H9 (cell line): ENCODE data around the gene NCKAP5. TPM values are rescaled to one million over a fixed set of nuclear protein-coding genes. Genes with fewer than 3 reads are reported as not detected.

ENCODE experiments used
- DNase-seq: peaks from one replicate; pipeline ENCODE4 v3.0.0-alpha.2; 2017
- H2AFZ ChIP-seq: one replicate; pipeline ENCODE4 v1.6.1; 2013; ENCODE audit warnings: mild to moderate bottlenecking, low read length, control low read depth, moderate library complexity
- H2AK5ac ChIP-seq: 2 replicates; pipeline ENCODE4 v1.6.1; 2013; ENCODE audit warnings: low read length, control low read depth, mixed read lengths; ENCODE audit not compliant: insufficient read length
- H2BK120ac ChIP-seq: one replicate; pipeline ENCODE4 v1.6.1; 2013; ENCODE audit warnings: low read depth, mild to moderate bottlenecking, low read length, control low read depth, inconsistent platforms; ENCODE audit not compliant: poor library complexity, severe bottlenecking
- H2BK12ac ChIP-seq: 2 replicates; pipeline ENCODE4 v1.6.1; 2013; ENCODE audit warnings: low read length, control low read depth, mixed read lengths, low read depth; ENCODE audit not compliant: insufficient read length
- H2BK15ac ChIP-seq: 2 replicates; pipeline ENCODE4 v1.6.1; 2013; ENCODE audit warnings: low read depth, low read length, control low read depth
- H2BK20ac ChIP-seq: one replicate; pipeline ENCODE4 v1.6.1; 2013; ENCODE audit warnings: low read depth, mild to moderate bottlenecking, low read length, control low read depth, inconsistent platforms; ENCODE audit not compliant: poor library complexity, severe bottlenecking
- H2BK5ac ChIP-seq: 2 replicates; pipeline ENCODE4 v1.6.1; 2013; ENCODE audit warnings: low read length, control low read depth, mixed read lengths; ENCODE audit not compliant: insufficient read length
- H3K14ac ChIP-seq: 2 replicates; pipeline ENCODE4 v1.6.1; 2013; ENCODE audit warnings: low read length, control low read depth; ENCODE audit not compliant: insufficient read depth
- H3K18ac ChIP-seq: 2 replicates; pipeline ENCODE4 v1.6.1; 2013; ENCODE audit warnings: low read depth, mild to moderate bottlenecking, mixed read lengths, low read length, control low read depth; ENCODE audit not compliant: insufficient read length
- H3K23ac ChIP-seq: 2 replicates; pipeline ENCODE4 v1.6.1; 2013; ENCODE audit warnings: low read length, control low read depth, mixed read lengths, low read depth; ENCODE audit not compliant: insufficient read length
- H3K23me2 ChIP-seq: 2 replicates; pipeline ENCODE4 v1.6.1; 2013; ENCODE audit warnings: low read depth, mild to moderate bottlenecking, mixed read lengths, low read length, control low read depth; ENCODE audit not compliant: insufficient read length, poor library complexity, severe bottlenecking
- H3K27ac ChIP-seq: 2 replicates; pipeline ENCODE4 v1.5.1; 2013; ENCODE audit warnings: low read length, control low read depth, mixed read lengths, low read depth; ENCODE audit not compliant: insufficient read length
- H3K27me3 ChIP-seq: 2 replicates; pipeline ENCODE4 v1.6.1; 2013; ENCODE audit warnings: low read length, control low read depth, inconsistent platforms; ENCODE audit not compliant: insufficient read depth
- H3K4ac ChIP-seq: 2 replicates; pipeline ENCODE4 v1.6.1; 2013; ENCODE audit warnings: low read depth, mild to moderate bottlenecking, control low read depth, inconsistent platforms, low read length, moderate library complexity
- H3K4me1 ChIP-seq: 2 replicates; pipeline ENCODE4 v1.6.1; 2013; ENCODE audit warnings: low read length, control low read depth, inconsistent platforms; ENCODE audit not compliant: insufficient read depth
- H3K4me2 ChIP-seq: 2 replicates; pipeline ENCODE4 v1.6.1; 2013; ENCODE audit warnings: low read length, control low read depth, mixed read lengths; ENCODE audit not compliant: insufficient read length, insufficient read depth
- H3K56ac ChIP-seq: 2 replicates; pipeline ENCODE4 v1.6.1; 2013; ENCODE audit warnings: low read depth, mild to moderate bottlenecking, mixed read lengths, low read length, control low read depth; ENCODE audit not compliant: insufficient read length
- H3K79me1 ChIP-seq: 2 replicates; pipeline ENCODE4 v1.6.1; 2013; ENCODE audit warnings: low read depth, mild to moderate bottlenecking, moderate library complexity, low read length, control low read depth, inconsistent platforms; ENCODE audit not compliant: insufficient read depth, poor library complexity, severe bottlenecking
- H3K79me2 ChIP-seq: 2 replicates; pipeline ENCODE4 v1.6.1; 2013; ENCODE audit warnings: low read length, control low read depth, inconsistent platforms; ENCODE audit not compliant: insufficient read depth
- H3K9ac ChIP-seq: 2 replicates; pipeline ENCODE4 v1.6.1; 2013; ENCODE audit warnings: low read length, control low read depth, mixed read lengths; ENCODE audit not compliant: insufficient read length; ENCODE audit errors: extremely low read depth
- H3K9me3 ChIP-seq: one replicate; pipeline ENCODE4 v1.6.1; 2013; ENCODE audit warnings: low read depth, low read length, inconsistent platforms; ENCODE audit not compliant: control insufficient read depth
- H3T11ph ChIP-seq: one replicate; pipeline ENCODE4 v1.6.1; 2013; ENCODE audit warnings: mild to moderate bottlenecking, low read length, control low read depth, inconsistent platforms
- H4K20me1 ChIP-seq: one replicate; pipeline ENCODE4 v1.6.1; 2013; ENCODE audit not compliant: control insufficient read depth, insufficient read length, insufficient read depth
- H4K5ac ChIP-seq: 2 replicates; pipeline ENCODE4 v1.6.1; 2013; ENCODE audit warnings: low read depth, mild to moderate bottlenecking, mixed read lengths, low read length, control low read depth; ENCODE audit not compliant: insufficient read length
- H4K8ac ChIP-seq: replicated peaks from 2 replicates; pipeline ENCODE4 v1.6.1; 2013; ENCODE audit warnings: low read length, control low read depth, mixed read lengths, low read depth; ENCODE audit not compliant: insufficient read length
- H4K91ac ChIP-seq: 2 replicates; pipeline ENCODE4 v1.6.1; 2013; ENCODE audit warnings: low read depth, mild to moderate bottlenecking, moderate library complexity, mixed read lengths, low read length, control low read depth; ENCODE audit not compliant: insufficient read length
- H3K27ac Mint-ChIP-seq, 3 experiments: 2 replicates in 2 of 3; 3 replicates in 1 of 3; pipeline ENCODE4 v1.8.0; 2020 to 2021; ENCODE audit warnings: mixed read lengths in 3 of 3, mild to moderate bottlenecking in 1 of 3, moderate library complexity in 1 of 3
- H3K27me3 Mint-ChIP-seq: 2 replicates; pipeline ENCODE4 v1.8.0; 2021; ENCODE audit warnings: low read depth, mild to moderate bottlenecking, moderate library complexity, mixed read lengths
- H3K36me3 Mint-ChIP-seq, 3 experiments: 2 replicates in 2 of 3; 3 replicates in 1 of 3; pipeline ENCODE4 v1.8.0; 2020 to 2021; ENCODE audit warnings: low read depth in 3 of 3, mixed read lengths in 3 of 3; ENCODE audit not compliant: insufficient read depth in 1 of 3
- H3K4me1 Mint-ChIP-seq, 2 experiments: 2 replicates each; pipeline ENCODE4 v1.8.0; 2020; ENCODE audit warnings: mixed read lengths in 2 of 2
- H3K4me3 Mint-ChIP-seq, 2 experiments: 2 replicates in 1 of 2; 3 replicates in 1 of 2; pipeline ENCODE4 v1.8.0; 2020 to 2021; ENCODE audit warnings: mild to moderate bottlenecking in 2 of 2, mixed read lengths in 2 of 2, moderate library complexity in 1 of 2
- H3K9me3 Mint-ChIP-seq, 2 experiments: 2 replicates in 1 of 2; 3 replicates in 1 of 2; pipeline ENCODE4 v1.8.0; 2020; ENCODE audit warnings: mild to moderate bottlenecking in 2 of 2, mixed read lengths in 2 of 2, moderate library complexity in 1 of 2
- CTCF ChIP-seq: fragments of 200-600 bp; sonication (generic); conservative IDR thresholded peaks from 3 replicates; pipeline ENCODE4 v1.8.0; 2021; ENCODE audit warnings: antibody characterized with exemption, mild to moderate bottlenecking
- WGBS: extraction: QIAGEN DNeasy Blood & Tissue Kit; methylation state at CpG from one replicate; pipeline ENCODE4 v1.1.7; 2013; ENCODE audit warnings: missing lambda C conversion rate, low lambda C conversion rate, mixed read lengths; ENCODE audit not compliant: insufficient read length; ENCODE audit errors: extremely low coverage; 5-methylcytosine and 5-hydroxymethylcytosine counted together
- total RNA-seq: library from RNA; stranded (reverse); gene quantifications from 2 replicates; pipeline ENCODE4 v1.2.1, GENCODE V29; 2021

Gene NCKAP5
- total RNA-seq, 1 experiment from 2014 or later, result 0.26 TPM

GRCh38 chr2:133570542-133570941, 2.3 kb upstream of the NCKAP5 start:
- Histone ChIP-seq H3K9ac (no peak overlapping the region), H2BK5ac (no peak overlapping the region), H2BK120ac (no peak overlapping the region), H2BK15ac (no peak overlapping the region), H3K18ac (no peak overlapping the region), H2AFZ (no peak overlapping the region), H3K56ac (no peak overlapping the region), H3K27ac (no peak overlapping the region), H4K8ac (no peak overlapping the region), H4K91ac (no peak overlapping the region), H3K4ac (no peak overlapping the region), H3K14ac (no peak overlapping the region), H2BK20ac (no peak overlapping the region), H3K23ac (no peak overlapping the region), H3K4me1 (peaks cover 11% of the 10 kb centered on the region; the same call in 1 of the 2 replicates), H4K20me1 (no peaks in the 10 kb centered on the region), H4K5ac (no peak overlapping the region), H3K79me2 (no peaks in the 10 kb centered on the region), H2AK5ac (no peak overlapping the region), H3K27me3 (no peaks in the 10 kb centered on the region), H2BK12ac (no peak overlapping the region), H3K9me3 (no peaks in the 10 kb centered on the region), H3K4me2 (no peak overlapping the region), H3K23me2 (no peaks in the 10 kb centered on the region), H3K79me1 (no peaks in the 10 kb centered on the region), H3T11ph (no peak overlapping the region)
- H3K4me1 Mint-ChIP-seq, result peaks cover 73 to 78% of the 10 kb centered on the region in 2 experiments
- H3K4me3 Mint-ChIP-seq, result no peak overlapping the region
- WGBS, result no CpG with 5 or more reads among the region's 5 CpGs
- TF ChIP-seq CTCF, result no peak
- no peak for DNase-seq
- peak overlapping the region; percentile 62 to 84 (median 76); a peak in 4 of 7 replicates for H3K27ac Mint-ChIP-seq
- peaks cover 7% of the 10 kb centered on the region; the same call in 1 of the 2 replicates for H3K27me3 Mint-ChIP-seq
- no peaks in the 10 kb centered on the region for H3K9me3 Mint-ChIP-seq
- H3K36me3 Mint-ChIP-seq, result no peaks in the 10 kb centered on the region
